Muscle of back (tissue), 13 donors: Measurements from ENCODE around the gene PEPD. TPM values are rescaled to one million over a fixed set of nuclear protein-coding genes. Genes with fewer than 3 reads are reported as not detected.
"Not testable (repeated sequence)": the region's sequence is repeated elsewhere in the genome, so short reads cannot be mapped to it uniquely, and the experiment has no call there.

Experiments used
- DNase-seq, 3 donors: peaks; one replicate each; pipeline versions ENCODE4 v3.0.0 to v3.0.0-alpha.2; 2013
- long read RNA-seq, 9 donors: transcript quantifications; one replicate each; lab custom pipeline, GENCODE V29; 2026
- polyA plus RNA-seq, 10 donors: library from polyadenylated mRNA; unstranded; fragments of 120-200 nt; gene quantifications; one replicate each; pipeline ENCODE4 v1.2.1, GENCODE V29; 2013; ENCODE audit not compliant: insufficient read length in 10 of 10

PEPD gene
- 10 to 100 TPM; 35.9 to 53.2 (median 44.4) TPM for polyA plus RNA-seq
- long read RNA-seq, donor 1, transcript PEPD-201 (15 exons, 1,910 nt) = major isoform, 9 of 12 reads
- long read RNA-seq, donor 1, partial matches to known transcripts = 0 of 12 reads
- long read RNA-seq, donor 1, other reads (novel, unspliced or antisense) = 0 of 12 reads
- long read RNA-seq, donor 2, transcript PEPD-201 (15 exons, 1,910 nt) = major isoform, 10 of 12 reads
- long read RNA-seq, donor 2, partial matches to known transcripts = 0 of 12 reads
- long read RNA-seq, donor 2, other reads (novel, unspliced or antisense) = 0 of 12 reads
- long read RNA-seq, donor 3 = 0 reads
- long read RNA-seq, donor 4, transcript PEPD-201 (15 exons, 1,910 nt) = major isoform, 5 of 5 reads
- long read RNA-seq, donor 4, partial matches to known transcripts = 0 of 5 reads
- long read RNA-seq, donor 4, other reads (novel, unspliced or antisense) = 0 of 5 reads
- long read RNA-seq, donor 5, transcript PEPD-201 (15 exons, 1,910 nt) = major isoform, 16 of 22 reads
- long read RNA-seq, donor 5, partial matches to known transcripts = 0 of 22 reads
- long read RNA-seq, donor 5, other reads (novel, unspliced or antisense) = 5 of 22 reads
- long read RNA-seq, donor 6, transcript PEPD-201 (15 exons, 1,910 nt) = major isoform, 14 of 16 reads
- long read RNA-seq, donor 6, partial matches to known transcripts = 0 of 16 reads
- long read RNA-seq, donor 6, other reads (novel, unspliced or antisense) = 0 of 16 reads
- long read RNA-seq, donor 7, partial matches to known transcripts = 0 of 2 reads
- long read RNA-seq, donor 7, other reads (novel, unspliced or antisense) = 0 of 2 reads
- long read RNA-seq, donor 8, transcript PEPD-201 (15 exons, 1,910 nt) = major isoform, 6 of 16 reads
- long read RNA-seq, donor 8, partial matches to known transcripts = 8 of 16 reads
- long read RNA-seq, donor 8, other reads (novel, unspliced or antisense) = 0 of 16 reads
- long read RNA-seq, donor 9, partial matches to known transcripts = 0 of 1 reads
- long read RNA-seq, donor 9, other reads (novel, unspliced or antisense) = 0 of 1 reads

- DNase-seq = peak; percentile 89 to 93 (median 92)
Observed at GRCh38 chr19:33521480-33522370, at the start of gene PEPD. TSS of gene PEPD (minus strand) at chr19:33521791. CDS start at chr19:33521760, 31 bp downstream.

- DNase-seq = no peak
Observed at GRCh38 chr19:33569821-33570220, 48.2 kb upstream of the PEPD start.

DNA sequence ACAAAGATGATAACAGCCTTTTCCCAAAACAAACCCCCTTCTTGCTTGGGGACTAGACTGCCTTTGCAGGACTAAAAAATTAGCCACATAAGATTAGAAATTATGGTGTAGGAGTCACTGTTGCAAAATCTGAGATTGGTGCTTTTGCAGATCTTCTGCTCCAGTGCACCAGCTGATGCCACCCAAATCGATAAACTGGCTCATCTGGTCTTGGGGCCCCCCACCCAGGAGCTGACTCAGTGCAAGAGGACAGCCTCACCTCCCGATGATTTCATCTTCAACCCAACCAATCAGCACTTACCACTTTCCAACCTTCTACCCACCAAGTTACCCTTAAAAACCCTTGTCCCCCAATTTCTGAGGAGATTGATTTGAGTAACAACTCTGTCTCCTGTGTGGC is 47.1 kb upstream of the PEPD start:
- no peak for DNase-seq

DNA sequence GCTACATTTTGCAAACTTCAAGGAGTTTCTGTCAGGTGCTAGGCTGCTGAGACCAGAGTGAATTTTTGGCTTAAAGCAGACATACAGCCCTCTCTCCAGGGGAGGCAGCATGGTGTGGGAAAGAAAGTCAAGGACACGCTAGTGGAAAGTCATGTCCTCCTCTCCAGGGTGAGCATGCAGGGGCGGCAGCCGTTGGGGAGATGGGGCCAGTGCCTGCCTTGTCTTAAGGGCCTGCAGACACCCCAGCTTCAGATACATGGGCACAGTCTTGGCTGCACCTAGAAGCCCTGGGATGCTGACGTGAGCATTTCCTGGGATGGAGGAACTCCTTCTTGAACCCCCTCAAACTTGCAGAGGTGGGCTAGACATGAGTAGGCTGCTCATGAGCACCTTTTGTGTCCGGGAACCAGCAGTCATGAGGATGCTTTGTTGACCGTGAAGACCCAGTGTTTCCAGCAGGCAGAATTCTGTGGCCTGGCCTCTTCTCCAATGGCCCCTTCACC is 43.3 kb upstream of the PEPD start:
- DNase-seq = no peak

DNA sequence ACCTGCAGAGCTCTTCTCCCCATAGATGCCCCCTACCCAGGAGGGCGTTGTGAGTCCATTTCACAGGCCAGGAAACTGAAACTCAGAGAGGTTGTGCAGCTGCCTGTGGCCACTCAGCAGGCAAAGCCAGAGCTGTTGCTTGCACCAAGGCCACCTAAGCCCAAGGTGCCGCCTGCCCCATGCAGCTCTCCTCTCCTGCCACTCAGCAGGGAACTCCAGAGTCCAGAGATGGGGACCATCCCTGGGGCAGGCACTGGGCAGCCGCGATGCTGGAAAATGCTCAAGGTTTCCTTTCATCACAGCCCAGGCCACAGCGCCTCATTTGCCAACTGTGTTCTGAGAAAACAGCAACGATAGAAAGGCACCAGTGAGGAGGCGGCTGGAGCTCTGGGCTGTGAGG is 41.0 kb upstream of the PEPD start:
- no peak for DNase-seq

DNA sequence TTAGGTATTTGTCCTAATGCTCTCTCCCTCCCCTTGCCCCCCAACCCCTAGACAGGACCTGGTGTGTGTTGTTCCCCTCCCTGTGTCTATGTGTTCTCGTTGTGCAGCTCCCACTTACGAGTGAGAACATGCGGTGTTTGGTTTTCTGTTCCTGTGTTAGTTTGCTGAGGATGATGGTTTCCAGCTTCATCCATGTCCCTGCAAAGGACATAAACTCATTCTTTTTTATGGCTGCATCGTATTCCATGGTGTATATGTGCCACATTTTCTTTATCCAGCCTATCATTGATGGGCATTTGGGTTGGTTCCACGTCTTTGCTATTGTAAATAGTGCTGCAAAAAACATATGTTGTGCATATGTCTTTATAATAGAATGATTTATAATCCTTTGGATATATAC is 40.1 kb upstream of the PEPD start:
- not testable (repeated sequence) for DNase-seq

DNA sequence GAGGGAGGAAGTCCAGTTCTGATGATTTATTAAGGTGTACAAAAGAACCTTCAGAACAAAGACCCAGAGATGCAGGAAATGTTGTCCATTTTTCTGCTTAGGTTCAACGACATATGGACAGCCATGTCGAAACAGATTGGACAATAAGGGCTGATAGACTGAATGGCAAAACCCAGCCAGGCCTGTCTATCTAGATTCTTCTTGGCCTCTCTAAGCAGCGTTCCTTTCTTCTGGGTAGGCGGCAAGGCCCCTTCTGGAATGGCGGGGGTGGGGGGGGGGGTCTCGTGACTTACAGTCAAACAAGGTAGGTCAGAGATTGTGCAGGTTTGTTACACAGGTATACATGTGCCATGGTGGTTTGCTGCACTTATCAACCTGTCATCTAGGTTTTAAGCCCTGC is 39.7 kb upstream of the PEPD start:
- DNase-seq = no peak

- no peak for DNase-seq
Observed at GRCh38 chr19:33559996-33560395, 38.4 kb upstream of the PEPD start.

- peak; percentile 33 to 88 (median 79) for DNase-seq
Observed at GRCh38 chr19:33558856-33559255, 37.3 kb upstream of the PEPD start.

DNA sequence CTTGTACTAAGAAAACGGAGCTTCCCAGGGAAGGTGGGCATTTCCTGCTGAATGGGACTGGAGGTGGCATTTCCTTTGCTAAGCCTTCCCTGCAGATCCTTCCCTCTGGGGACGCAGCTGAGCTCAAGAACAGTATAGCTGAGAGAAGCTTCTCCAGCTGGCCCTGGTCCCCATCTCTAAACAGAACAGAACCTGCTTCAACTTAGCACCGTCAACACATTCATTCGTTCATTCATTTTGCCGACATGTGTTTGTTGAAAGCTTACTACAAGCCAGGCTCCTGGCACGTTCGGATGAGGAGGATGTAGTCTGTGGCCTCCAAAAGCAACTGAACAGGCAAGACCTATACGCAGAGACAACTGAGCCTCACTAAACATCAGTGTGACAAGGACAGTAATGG is 36.6 kb upstream of the PEPD start:
- DNase-seq = peak in 1 of 3 donors; percentile 37

- DNase-seq = no peak
Observed at GRCh38 chr19:33557720-33558119, 36.1 kb upstream of the PEPD start.

DNA sequence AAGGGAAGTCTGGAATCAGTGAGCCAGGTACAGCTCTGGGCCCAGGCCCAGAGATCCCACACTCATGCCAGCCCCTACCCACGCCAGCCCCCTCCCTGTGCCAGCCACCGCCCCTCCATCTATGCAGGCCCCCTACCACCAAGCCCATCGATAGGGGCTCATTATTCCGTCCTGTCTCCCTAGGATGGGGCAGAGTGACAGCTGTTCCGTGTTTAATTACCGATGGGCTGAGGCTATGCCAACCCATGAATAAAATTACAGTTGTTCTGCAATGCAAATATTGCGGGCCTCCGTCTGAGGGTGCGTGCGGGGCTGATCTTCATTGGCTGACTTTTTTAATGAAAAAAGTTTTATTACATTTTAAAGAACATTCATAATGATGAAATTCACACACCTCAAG is 35.6 kb upstream of the PEPD start:
- no peak for DNase-seq

GRCh38 chr19:33556261-33556660 is 34.7 kb upstream of the PEPD start:
- no peak for DNase-seq

GRCh38 chr19:33555726-33556125 is 34.1 kb upstream of the PEPD start:
- DNase-seq = not testable (repeated sequence)

DNA sequence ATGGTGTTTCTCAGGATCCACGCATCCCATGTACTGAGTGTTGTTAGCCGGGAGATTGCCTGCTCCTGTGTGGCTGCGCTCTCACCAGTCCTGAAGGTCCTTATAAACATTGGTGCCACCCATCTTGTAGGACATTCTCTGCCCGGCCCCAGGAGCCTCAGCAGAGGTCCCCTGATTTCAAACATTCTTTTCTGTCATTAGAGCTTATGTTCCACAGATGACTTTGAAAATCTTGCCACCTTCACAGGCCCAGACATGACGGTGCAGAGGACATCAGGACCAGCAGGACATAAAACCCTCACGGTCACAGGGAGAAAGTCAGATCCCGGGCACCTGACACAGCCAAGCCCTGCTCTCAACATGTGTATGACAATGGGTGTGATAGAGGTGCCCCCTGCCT is 33.2 kb upstream of the PEPD start:
- DNase-seq = no peak

GRCh38 chr19:33554391-33554790 is 32.8 kb upstream of the PEPD start:
- no peak for DNase-seq

DNA sequence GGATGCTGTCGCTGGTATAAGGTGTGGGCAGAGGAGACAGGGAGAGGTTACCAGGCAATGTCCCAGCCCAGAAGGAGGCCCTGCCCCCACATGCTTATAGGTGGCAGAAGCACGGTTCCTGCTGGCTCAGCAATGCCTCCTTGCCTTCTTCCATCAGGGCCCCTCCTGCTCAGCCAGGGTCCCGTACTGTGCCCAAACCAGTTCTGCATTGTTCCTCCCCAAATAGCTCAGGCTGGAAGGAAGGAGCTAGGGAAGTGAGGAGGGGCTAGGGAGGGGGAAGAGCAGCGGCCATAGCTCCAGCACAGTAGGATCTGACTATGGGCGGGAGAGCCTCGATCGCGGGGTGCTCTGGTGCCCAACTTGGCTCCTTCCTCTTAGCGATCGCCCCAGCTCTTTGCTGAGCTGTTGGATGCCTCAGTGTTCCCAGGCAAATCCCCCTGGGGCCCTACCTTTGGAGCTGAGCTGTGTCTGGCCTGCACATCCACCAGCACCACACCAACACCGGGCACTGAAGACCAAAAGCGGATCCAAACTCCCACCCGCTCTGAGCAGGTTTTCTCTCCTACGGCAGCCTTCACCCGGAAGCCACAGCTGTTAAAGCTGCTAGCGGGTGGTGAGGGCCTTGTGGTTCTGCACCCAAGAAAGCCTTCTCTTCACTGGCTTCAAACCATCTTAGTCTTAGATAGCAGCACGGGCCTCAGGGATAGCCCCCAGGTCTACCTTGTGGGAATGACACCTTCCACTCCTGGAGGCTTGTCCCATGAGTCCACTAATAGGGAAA is 32.1 kb upstream of the PEPD start:
- no peak for DNase-seq

- DNase-seq = no peak
Observed at GRCh38 chr19:33552928-33553279, 31.3 kb upstream of the PEPD start.

DNA sequence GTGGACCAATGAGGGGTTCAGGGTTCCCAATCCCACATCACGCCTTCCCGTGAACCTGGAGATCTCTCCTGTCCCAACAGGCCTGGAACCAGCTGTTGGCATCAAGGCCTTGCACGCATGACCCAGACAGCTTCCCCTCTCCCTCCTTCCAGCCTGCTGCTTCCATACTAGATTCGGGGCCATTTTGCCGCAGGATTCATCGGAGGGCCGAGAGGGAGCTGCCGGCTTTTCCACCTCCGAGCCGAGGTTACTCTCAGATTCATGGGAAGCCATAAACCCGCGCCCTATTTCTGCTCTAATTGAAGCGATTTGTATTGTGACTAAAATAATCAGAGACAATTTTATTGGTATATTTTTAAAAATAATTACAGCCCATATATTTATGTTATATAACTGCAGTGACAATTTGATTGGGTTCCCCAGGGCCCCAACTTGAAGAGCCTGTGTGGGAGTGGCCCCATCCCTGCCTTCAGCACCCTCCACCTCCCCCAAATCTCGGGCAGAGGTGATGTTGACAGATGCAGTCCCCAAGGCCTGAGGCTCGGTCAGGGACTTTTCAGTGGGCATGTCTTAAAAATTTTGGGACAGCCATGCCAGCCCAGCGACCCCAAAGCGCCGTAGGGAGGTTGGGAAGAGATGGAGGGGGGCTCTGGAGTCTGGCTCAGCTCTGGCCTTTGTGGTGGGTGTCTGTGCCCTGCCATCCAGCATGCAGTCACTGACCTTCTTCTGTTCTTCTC is 30.8 kb upstream of the PEPD start:
- no peak for DNase-seq

- DNase-seq = no peak
Observed at GRCh38 chr19:33551676-33552075, 30.1 kb upstream of the PEPD start.
